Breast epithelium (tissue), 4 donors: ENCODE results near the gene DNAH8. TPM values are rescaled to one million over a fixed set of nuclear protein-coding genes. Genes with fewer than 3 reads are reported as not detected.
A peak's percentile ranks its signal among the peaks of the same experiment; 100 is the strongest.

ENCODE experiments used
- DNase-seq, 2 donors: peaks; one replicate each; pipeline ENCODE4 v3.0.0-alpha.2; 2019; ENCODE audit warnings: low spot score in 2 of 2
- H3K27ac ChIP-seq, 2 donors: fragments of 200-600 bp; sonication (generic) in 1 of 2; one replicate each; pipeline ENCODE4 v1.5.1; 2016 to 2019; ENCODE audit warnings: mild to moderate bottlenecking in 1 of 2
- H3K27me3 ChIP-seq, 2 donors: fragments of 200-600 bp; sonication (generic) in 1 of 2; one replicate each; pipeline versions ENCODE4 v1.5.1 to v1.6.0; 2017 to 2019; ENCODE audit warnings: control low read depth in 1 of 2, mild to moderate bottlenecking in 1 of 2
- H3K36me3 ChIP-seq: fragments of 200-600 bp; one replicate; pipeline ENCODE4 v1.5.1; 2019
- H3K4me1 ChIP-seq, 2 donors: fragments of 200-600 bp; sonication (generic); one replicate each; pipeline ENCODE4 v1.5.1; 2016 to 2019; ENCODE audit warnings: control low read depth in 1 of 2
- H3K4me3 ChIP-seq, 3 donors: fragments of 200-600 bp; sonication (generic); 1 replicate in 2 of 3; 2 replicates in 1 of 3; pipeline ENCODE4 v1.5.1; 2016 to 2019; ENCODE audit warnings: mild to moderate bottlenecking in 3 of 3, moderate library complexity in 2 of 3
- H3K9me3 ChIP-seq, 2 donors: fragments of 200-600 bp; sonication (generic) in 1 of 2; one replicate each; pipeline ENCODE4 v1.5.1; 2016 to 2019; ENCODE audit warnings: control low read depth in 1 of 2
- CTCF ChIP-seq, 3 donors: fragments of 450-650 bp; IDR thresholded peaks; one replicate each; pipeline ENCODE4 v1.5.1; 2016 to 2017; ENCODE audit warnings: antibody characterized with exemption in 3 of 3, mild to moderate bottlenecking in 3 of 3, moderate library complexity in 3 of 3
- POLR2A ChIP-seq: fragments of 450-650 bp; IDR thresholded peaks from one replicate; pipeline ENCODE4 v1.6.1; 2016; ENCODE audit warnings: antibody characterized with exemption, mild to moderate bottlenecking, moderate library complexity
- POLR2AphosphoS5 ChIP-seq, 3 donors: sonication (generic); formaldehyde crosslinking; IDR thresholded peaks; one replicate each; pipeline ENCODE4 v1.6.1; 2017; ENCODE audit warnings: antibody characterized with exemption in 3 of 3
- intact Hi-C: fragments of 100-400 bp; cut with DNase I; formaldehyde crosslinking; loops from one replicate; pipeline ENCODE4 v1.15.1; 2023; ENCODE audit warnings: low total_unique reads
- total RNA-seq, 3 donors: library from RNA; depleted of rRNA; stranded (reverse); fragments of >200 nt; gene quantifications; one replicate each; pipeline ENCODE4 v1.1.0, GENCODE V29; 2016

Gene DNAH8
- total RNA-seq, 3 donors from 2014 or later, result under 0.01 TPM; not detected in 1

- H3K9me3 ChIP-seq, result no peaks in the 10 kb centered on the region
- no peak overlapping the region for H3K4me3 ChIP-seq
- H3K27ac ChIP-seq, result no peak overlapping the region
- no peaks in the 10 kb centered on the region for H3K4me1 ChIP-seq
- TF ChIP-seq CTCF (IDR thresholded peaks at IDR 0.05), result peak in 2 of 3 donors; percentile 54 to 69
- no peak for TF ChIP-seq POLR2A
- no peak for TF ChIP-seq POLR2AphosphoS5 (IDR thresholded peaks at IDR 0.05)
- intact Hi-C loops, result no loop called here
- no peak for DNase-seq
- no peaks in the 10 kb centered on the region for H3K27me3 ChIP-seq
- H3K36me3 ChIP-seq, result no peaks in the 10 kb centered on the region
These were observed 258.3 kb downstream of the DNAH8 start for GRCh38 chr6:38973178-38974057.

GRCh38 chr6:38974389-38975151, 259.5 kb downstream of the DNAH8 start:
- no peak overlapping the region for H3K4me3 ChIP-seq
- no peak overlapping the region for H3K27ac ChIP-seq
- no peaks in the 10 kb centered on the region for H3K27me3 ChIP-seq
- H3K4me1 ChIP-seq, result no peaks in the 10 kb centered on the region
- intact Hi-C loops, result no loop called here
- H3K9me3 ChIP-seq, result no peaks in the 10 kb centered on the region
- no peak for DNase-seq
- H3K36me3 ChIP-seq, result no peaks in the 10 kb centered on the region
- no peak for TF ChIP-seq POLR2A
- TF ChIP-seq CTCF (IDR thresholded peaks at IDR 0.05), result no peak
- TF ChIP-seq POLR2AphosphoS5 (IDR thresholded peaks at IDR 0.05), result no peak

GRCh38 chr6:38975621-38976049, 260.5 kb downstream of the DNAH8 start:
- TF ChIP-seq POLR2A, result no peak
- no peak overlapping the region for H3K4me3 ChIP-seq
- H3K4me1 ChIP-seq, result no peaks in the 10 kb centered on the region
- no peak overlapping the region for H3K27ac ChIP-seq
- H3K9me3 ChIP-seq, result no peaks in the 10 kb centered on the region
- no peaks in the 10 kb centered on the region for H3K27me3 ChIP-seq
- DNase-seq, result no peak
- intact Hi-C loops, result no loop called here
- no peaks in the 10 kb centered on the region for H3K36me3 ChIP-seq

GRCh38 chr6:38976051-38976450, 260.9 kb downstream of the DNAH8 start:
- DNase-seq, result no peak
- H3K36me3 ChIP-seq, result no peaks in the 10 kb centered on the region
- TF ChIP-seq POLR2A, result no peak
- no peak overlapping the region for H3K27ac ChIP-seq
- H3K4me1 ChIP-seq, result no peaks in the 10 kb centered on the region
- no peaks in the 10 kb centered on the region for H3K27me3 ChIP-seq
- intact Hi-C loops, result no loop called here
- H3K4me3 ChIP-seq, result no peak overlapping the region
- no peaks in the 10 kb centered on the region for H3K9me3 ChIP-seq

GRCh38 chr6:38976801-38977500, 261.8 kb downstream of the DNAH8 start:
- no peak for DNase-seq
- Histone ChIP-seq H3K27me3 (no peaks in the 10 kb centered on the region), H3K4me3 (no peak overlapping the region), H3K4me1 (no peaks in the 10 kb centered on the region), H3K36me3 (no peaks in the 10 kb centered on the region), H3K27ac (no peak overlapping the region), H3K9me3 (no peaks in the 10 kb centered on the region)
- TF ChIP-seq POLR2AphosphoS5 (IDR thresholded peaks at IDR 0.05) (no peak), CTCF (IDR thresholded peaks at IDR 0.05) (no peak), POLR2A (no peak)
- intact Hi-C loops, result no loop called here
